PFSK-1 (cell line): Measurements from ENCODE around the gene ATL3.

ENCODE experiments used
- FOXP2 ChIP-seq: optimal IDR thresholded peaks from 2 replicates; pipeline ENCODE3; 2011; ENCODE audit warnings: borderline replicate concordance, control low read depth, inconsistent platforms; ENCODE audit not compliant: insufficient read depth; ENCODE audit errors: extremely low read length, extremely low read depth
- POLR2AphosphoS5 ChIP-seq: IDR thresholded peaks from 2 replicates; pipeline ENCODE4 v1.6.1; 2012; ENCODE audit warnings: low read depth, mild to moderate bottlenecking, control low read depth, low read length, moderate library complexity
- SIN3A ChIP-seq: IDR thresholded peaks from 2 replicates; pipeline ENCODE4 v1.6.1; 2012; ENCODE audit warnings: mild to moderate bottlenecking, low read length, moderate library complexity, borderline replicate concordance; ENCODE audit not compliant: insufficient read depth
- TAF1 ChIP-seq: IDR thresholded peaks from 2 replicates; pipeline ENCODE4 v1.6.1; 2012; ENCODE audit warnings: low read length, control low read depth, borderline replicate concordance; ENCODE audit not compliant: insufficient read depth
- TF ChIP-seq, protein P1 (sequence below), 2 experiments: IDR thresholded peaks; 2 replicates each; pipeline versions ENCODE4 v1.6.1 to v1.8.0; 2011 to 2012; ENCODE audit warnings: low read depth in 2 of 2, low read length in 2 of 2, control low read depth in 1 of 2, inconsistent platforms in 1 of 2, mild to moderate bottlenecking in 1 of 2, moderate library complexity in 1 of 2; ENCODE audit not compliant: insufficient read depth in 1 of 2

Gene ATL3

DNA sequence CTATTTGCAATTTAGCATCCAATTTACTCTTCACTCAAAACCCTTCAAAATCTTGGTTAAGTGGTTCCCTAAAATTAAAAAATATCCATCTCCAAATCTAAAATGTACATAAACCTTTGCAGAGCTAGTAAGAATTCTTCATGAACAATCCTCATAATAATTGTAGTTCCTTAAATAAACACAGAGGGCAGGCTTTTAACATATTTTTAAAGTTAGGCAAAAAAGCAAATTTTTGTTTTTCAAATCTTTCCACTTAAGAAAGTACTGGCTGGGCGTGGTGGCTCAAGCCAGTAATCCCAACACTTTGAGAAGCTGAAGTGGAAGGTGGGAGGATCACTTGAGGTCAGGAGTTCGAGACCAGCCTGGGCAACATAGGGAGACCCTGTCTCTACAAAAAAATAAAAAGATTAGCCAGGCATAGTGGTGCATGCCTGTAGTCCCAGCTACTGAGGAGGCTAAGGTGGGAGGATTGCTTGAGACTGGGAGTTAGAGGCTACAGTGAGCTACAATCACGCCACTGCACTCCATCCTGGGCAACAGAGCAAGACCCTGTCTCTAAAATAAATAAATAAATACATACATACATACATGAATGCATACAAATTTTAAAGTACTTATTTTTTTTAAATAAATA lies 31.9 kb downstream of the ATL3 start:
- TF ChIP-seq POLR2AphosphoS5 (no peak), FOXP2 (no peak), TAF1 (no peak), SIN3A (no peak)
- TF ChIP-seq, protein P1, sequence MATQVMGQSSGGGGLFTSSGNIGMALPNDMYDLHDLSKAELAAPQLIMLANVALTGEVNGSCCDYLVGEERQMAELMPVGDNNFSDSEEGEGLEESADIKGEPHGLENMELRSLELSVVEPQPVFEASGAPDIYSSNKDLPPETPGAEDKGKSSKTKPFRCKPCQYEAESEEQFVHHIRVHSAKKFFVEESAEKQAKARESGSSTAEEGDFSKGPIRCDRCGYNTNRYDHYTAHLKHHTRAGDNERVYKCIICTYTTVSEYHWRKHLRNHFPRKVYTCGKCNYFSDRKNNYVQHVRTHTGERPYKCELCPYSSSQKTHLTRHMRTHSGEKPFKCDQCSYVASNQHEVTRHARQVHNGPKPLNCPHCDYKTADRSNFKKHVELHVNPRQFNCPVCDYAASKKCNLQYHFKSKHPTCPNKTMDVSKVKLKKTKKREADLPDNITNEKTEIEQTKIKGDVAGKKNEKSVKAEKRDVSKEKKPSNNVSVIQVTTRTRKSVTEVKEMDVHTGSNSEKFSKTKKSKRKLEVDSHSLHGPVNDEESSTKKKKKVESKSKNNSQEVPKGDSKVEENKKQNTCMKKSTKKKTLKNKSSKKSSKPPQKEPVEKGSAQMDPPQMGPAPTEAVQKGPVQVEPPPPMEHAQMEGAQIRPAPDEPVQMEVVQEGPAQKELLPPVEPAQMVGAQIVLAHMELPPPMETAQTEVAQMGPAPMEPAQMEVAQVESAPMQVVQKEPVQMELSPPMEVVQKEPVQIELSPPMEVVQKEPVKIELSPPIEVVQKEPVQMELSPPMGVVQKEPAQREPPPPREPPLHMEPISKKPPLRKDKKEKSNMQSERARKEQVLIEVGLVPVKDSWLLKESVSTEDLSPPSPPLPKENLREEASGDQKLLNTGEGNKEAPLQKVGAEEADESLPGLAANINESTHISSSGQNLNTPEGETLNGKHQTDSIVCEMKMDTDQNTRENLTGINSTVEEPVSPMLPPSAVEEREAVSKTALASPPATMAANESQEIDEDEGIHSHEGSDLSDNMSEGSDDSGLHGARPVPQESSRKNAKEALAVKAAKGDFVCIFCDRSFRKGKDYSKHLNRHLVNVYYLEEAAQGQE (IDR thresholded peaks at IDR 0.05; ENCODE audit: insufficient read depth in 1 of 2, low read depth in 2 of 2, low read length in 2 of 2) = no peak

DNA sequence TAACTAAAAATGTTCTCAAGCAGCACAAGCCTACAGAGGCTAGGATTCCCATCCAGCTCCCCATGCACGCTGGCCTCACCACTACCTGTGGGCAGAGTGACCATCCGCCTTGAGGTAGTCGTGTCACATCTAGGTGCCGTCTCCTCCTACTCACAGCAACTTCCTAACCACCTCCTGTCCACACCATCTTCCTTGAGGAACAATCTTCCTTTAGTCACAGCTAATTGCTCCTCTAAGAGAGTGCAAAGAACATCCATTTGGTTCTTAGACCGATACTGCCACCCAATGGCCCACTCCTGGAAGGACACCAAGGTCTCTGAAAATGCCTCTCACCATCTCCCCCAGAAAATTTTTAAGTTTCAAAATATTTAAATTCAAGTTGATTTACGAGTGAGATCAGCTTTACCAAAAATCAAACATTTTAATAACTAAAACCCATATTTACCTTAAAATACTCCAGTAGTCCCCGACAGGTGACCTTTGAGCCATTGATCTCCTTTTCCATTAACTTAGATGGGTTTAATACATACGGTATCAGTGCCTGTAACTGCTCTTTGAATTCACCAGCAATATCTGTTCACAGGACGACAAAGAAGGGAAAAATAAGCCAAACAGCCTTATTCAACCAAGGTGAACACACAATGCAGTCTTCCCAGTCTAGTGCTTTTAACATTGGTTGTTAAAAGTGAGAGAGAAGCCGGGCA lies 35.3 kb downstream of the ATL3 start:
- TF ChIP-seq, protein P1 (IDR thresholded peaks at IDR 0.05; ENCODE audit: insufficient read depth in 1 of 2, low read depth in 2 of 2, low read length in 2 of 2) = no peak
- no peak for TF ChIP-seq TAF1
- TF ChIP-seq POLR2AphosphoS5 = no peak
- TF ChIP-seq FOXP2 = no peak
- TF ChIP-seq SIN3A = no peak

DNA sequence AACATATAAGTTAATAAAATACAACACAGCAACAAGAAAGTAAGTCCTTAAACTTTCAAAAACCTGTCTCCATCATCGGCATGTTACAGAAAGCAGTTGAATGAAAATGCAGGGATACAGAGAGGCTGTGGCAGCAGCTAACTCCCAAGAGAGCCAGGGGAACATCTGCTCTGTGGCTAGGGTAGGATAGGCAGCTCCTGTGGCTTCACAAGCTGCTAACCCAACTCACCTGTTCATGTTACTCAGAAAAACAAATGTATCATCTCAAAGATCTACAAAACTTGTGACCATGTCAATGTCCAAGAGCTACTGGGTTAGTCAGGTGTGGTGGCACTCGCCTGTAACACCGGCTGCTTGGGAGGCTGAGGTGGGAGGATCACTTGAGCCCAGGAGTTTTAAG lies 41.8 kb downstream of the ATL3 start:
- TF ChIP-seq, protein P1 (IDR thresholded peaks at IDR 0.05; ENCODE audit: insufficient read depth in 1 of 2, low read depth in 2 of 2, low read length in 2 of 2) = no peak
- no peak for TF ChIP-seq TAF1
- TF ChIP-seq FOXP2 = no peak
- TF ChIP-seq POLR2AphosphoS5 = no peak
- no peak for TF ChIP-seq SIN3A

DNA sequence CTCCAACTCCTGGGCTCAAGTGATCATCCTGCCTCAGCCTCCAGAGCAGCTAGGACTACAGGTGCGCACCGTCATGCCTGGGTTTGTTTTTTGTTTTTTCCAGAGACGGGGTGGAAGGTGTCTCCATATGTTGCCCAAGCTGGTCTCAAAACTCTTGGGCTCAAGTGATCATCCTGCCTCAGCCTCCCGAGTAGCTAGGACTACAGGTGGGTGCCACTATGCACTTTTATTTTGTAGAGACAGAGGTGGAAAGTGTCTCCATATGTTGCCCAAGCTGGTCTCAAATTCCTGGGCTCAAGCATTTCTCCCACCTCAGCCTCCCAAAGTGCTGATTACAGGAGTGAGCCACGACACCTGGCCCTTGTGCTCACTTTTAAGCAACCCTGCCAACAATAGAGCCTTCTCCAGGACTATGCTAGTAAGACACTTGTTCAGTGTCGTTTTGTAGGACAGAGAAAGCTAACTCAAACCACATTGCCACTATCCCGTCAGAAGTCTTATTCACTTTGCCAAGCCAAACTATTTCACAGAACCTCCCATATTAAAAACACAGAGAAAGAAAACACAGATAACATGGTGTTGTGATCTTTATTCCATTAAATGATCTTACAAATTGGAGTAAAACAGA lies 47.5 kb downstream of the ATL3 start:
- TF ChIP-seq, protein P1 (IDR thresholded peaks at IDR 0.05; ENCODE audit: insufficient read depth in 1 of 2, low read depth in 2 of 2, low read length in 2 of 2) = no peak
- TF ChIP-seq FOXP2 = no peak
- no peak for TF ChIP-seq SIN3A
- no peak for TF ChIP-seq TAF1
- no peak for TF ChIP-seq POLR2AphosphoS5
